Peyer's patch (tissue), 4 donors: ENCODE results near the gene ZNF8.

Experiments
- POLR2A ChIP-seq, 2 donors: fragments of 450-650 bp; IDR thresholded peaks; one replicate each; pipeline ENCODE4 v1.5.1; 2017; ENCODE audit warnings: antibody characterized with exemption in 2 of 2, mild to moderate bottlenecking in 2 of 2, moderate library complexity in 2 of 2
- TF ChIP-seq, protein P1 (sequence below), 6 experiments: fragments of 450-650 bp in 4 of 6; fragments of 200-600 bp in 2 of 6; sonication (generic) in 1 of 6; IDR thresholded peaks; one replicate each; pipeline ENCODE4 v1.5.1; 2017 to 2019; ENCODE audit warnings: antibody characterized with exemption in 6 of 6, mild to moderate bottlenecking in 3 of 6, moderate library complexity in 1 of 6

DNA sequence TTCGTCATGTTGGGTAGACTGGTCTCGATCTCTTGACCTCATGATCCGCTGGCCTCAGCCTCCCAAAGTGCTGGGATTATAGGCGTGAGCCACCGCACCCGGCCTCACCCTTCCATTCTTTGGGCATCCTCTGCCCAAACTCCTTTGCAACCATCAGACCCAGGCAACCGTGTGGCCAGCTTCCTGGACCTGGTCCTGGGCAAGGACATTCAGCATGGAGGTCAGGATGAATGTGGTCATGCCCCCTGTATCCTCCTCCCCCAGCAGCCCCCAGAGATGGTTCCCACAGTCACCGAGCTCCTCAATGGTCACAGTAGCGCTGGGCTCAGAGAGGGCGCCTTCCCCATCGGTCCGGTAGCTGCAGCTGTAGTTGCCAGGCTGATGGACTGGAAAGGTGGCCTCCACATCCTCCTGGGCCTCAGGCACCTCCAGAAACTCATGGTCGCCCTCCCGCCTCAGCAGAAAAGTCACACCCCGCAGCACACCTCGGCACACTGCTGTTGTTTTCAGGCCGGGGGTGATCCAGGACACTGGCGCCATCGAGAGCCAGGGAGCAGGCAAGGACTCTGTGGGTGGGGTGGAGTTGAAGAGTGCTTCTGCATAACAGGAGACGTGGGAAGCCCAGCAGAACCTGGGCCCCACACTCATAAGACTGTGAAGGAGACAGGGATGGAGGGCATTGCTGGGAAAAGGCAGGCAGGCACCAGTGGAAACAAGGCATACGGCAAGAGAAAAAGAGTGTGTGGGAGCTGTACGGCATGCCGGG is 73.4 kb downstream of the ZNF8 start:
- TF ChIP-seq, protein P1, sequence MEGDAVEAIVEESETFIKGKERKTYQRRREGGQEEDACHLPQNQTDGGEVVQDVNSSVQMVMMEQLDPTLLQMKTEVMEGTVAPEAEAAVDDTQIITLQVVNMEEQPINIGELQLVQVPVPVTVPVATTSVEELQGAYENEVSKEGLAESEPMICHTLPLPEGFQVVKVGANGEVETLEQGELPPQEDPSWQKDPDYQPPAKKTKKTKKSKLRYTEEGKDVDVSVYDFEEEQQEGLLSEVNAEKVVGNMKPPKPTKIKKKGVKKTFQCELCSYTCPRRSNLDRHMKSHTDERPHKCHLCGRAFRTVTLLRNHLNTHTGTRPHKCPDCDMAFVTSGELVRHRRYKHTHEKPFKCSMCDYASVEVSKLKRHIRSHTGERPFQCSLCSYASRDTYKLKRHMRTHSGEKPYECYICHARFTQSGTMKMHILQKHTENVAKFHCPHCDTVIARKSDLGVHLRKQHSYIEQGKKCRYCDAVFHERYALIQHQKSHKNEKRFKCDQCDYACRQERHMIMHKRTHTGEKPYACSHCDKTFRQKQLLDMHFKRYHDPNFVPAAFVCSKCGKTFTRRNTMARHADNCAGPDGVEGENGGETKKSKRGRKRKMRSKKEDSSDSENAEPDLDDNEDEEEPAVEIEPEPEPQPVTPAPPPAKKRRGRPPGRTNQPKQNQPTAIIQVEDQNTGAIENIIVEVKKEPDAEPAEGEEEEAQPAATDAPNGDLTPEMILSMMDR (IDR thresholded peaks at IDR 0.05): no peak
- TF ChIP-seq POLR2A (IDR thresholded peaks at IDR 0.05): no peak
